CMK (cell line): Measurements from ENCODE around the gene TTLL7.
"Not testable (repeated sequence)": the region's sequence is repeated elsewhere in the genome, so short reads cannot be mapped to it uniquely, and the experiment has no call there.

Experiments used
- DNase-seq: peaks from one replicate; pipeline ENCODE4 v3.0.0-alpha.2; 2010; ENCODE audit warnings: low read depth

TTLL7 gene

GRCh38 chr1:83995649-83996048 lies 3.3 kb downstream of the TTLL7 start:
- DNase-seq, result no peak

DNA sequence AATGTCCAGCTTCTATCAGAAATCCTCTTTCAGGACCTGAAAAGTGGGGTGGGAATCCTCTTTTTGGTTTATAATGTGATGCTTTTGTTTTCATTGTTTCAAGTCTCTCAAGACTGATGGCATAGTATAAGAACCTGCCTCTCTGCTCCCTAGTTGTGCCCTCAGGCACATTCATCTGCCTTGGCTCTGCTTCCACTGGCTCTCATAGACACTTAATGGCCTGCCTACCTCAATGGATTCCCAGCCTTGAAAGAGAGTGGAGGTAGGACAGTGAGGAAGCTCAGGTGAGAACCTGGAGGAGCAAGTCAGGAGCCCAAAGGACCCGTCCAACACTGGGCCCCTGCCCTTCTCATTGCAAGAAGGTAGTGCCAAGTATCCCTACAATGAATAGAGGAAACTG lies 4.8 kb downstream of the TTLL7 start:
- no peak for DNase-seq

DNA sequence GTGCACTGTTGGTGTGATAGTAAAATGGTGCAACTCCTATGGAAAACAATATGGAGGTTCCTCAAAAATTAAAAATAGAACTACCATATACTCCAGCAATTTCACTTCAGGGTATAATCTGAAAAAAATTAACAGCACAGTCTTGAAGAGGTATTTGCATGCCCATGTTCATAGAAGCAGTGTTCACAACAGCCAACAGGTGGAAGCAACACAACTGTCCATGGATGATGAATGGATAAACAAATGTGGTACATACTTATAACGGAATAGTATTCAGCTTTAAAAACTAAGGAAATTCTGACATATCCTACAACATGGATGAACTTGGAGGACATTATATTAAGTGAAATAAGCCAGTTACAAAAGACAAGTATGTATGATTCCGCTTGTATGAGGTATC lies 8.2 kb downstream of the TTLL7 start:
- DNase-seq, result no peak

DNA sequence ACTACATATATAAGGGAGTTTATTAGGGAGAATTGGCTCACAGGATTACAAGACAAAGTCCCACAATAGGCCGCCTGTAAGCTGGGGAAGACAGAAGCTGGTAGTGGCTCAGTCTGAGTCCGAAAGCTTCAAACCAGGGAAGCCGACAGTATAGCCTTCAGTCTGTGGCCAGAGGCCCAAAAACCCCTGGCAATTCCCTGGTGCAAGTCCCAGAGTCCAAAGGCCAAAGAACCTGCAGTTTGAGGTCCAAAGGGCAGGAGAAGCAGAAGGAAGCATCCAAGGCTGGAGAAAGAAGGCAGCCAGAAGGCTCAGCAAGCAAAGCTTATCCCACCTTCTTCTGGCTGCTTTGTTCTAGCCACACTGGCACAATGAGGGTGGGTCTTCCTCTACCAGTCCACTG lies 13.9 kb downstream of the TTLL7 start:
- no peak for DNase-seq

- DNase-seq, result not testable (repeated sequence)
These were observed 15.0 kb downstream of the TTLL7 start for GRCh38 chr1:83983918-83984317.

GRCh38 chr1:83978056-83978455 lies 20.9 kb downstream of the TTLL7 start:
- no peak for DNase-seq

- no peak for DNase-seq
These were observed 22.0 kb downstream of the TTLL7 start for GRCh38 chr1:83976920-83977319.

DNA sequence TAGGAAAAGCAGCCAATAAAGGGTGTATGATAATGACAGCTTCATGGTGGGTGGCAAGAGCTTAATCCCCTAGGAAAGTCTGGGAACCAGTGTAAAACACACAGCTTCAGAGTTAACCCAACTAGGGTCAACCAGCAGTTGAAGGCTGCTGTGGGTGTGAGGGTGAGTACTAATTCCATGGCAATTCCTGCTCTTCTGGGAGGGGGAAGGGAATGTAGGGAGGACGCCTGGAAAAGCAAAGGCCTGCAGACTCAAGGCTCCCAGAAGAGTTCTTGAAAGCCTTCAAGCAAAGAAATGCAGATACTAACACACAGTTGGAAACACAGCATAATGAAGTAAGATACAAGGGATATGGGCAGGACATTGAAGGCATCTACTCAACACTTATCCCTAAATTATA lies 28.1 kb downstream of the TTLL7 start:
- DNase-seq, result no peak

GRCh38 chr1:83970114-83970513 lies 28.8 kb downstream of the TTLL7 start:
- DNase-seq, result no peak

DNA sequence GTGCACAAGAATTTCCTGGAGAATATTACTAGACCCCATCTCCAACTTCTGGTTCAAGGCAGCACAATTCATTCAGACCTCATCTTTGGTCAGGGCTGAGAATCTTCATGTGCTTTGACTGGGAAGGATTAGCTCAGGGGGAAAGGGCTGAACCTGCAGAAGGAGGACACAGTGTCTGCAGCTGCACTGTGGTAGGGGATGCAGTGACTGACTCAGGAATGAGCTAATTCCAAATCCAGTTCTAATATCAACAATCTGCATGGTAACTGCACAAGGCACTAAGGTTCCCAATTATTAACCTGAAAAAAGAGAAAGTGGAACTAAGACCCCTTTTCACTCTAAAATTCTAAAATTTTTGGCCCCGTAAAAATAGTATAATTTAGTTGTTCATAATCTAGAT lies 31.6 kb downstream of the TTLL7 start:
- no peak for DNase-seq

- DNase-seq, result no peak
These were observed 34.8 kb downstream of the TTLL7 start for GRCh38 chr1:83964153-83964552.

DNA sequence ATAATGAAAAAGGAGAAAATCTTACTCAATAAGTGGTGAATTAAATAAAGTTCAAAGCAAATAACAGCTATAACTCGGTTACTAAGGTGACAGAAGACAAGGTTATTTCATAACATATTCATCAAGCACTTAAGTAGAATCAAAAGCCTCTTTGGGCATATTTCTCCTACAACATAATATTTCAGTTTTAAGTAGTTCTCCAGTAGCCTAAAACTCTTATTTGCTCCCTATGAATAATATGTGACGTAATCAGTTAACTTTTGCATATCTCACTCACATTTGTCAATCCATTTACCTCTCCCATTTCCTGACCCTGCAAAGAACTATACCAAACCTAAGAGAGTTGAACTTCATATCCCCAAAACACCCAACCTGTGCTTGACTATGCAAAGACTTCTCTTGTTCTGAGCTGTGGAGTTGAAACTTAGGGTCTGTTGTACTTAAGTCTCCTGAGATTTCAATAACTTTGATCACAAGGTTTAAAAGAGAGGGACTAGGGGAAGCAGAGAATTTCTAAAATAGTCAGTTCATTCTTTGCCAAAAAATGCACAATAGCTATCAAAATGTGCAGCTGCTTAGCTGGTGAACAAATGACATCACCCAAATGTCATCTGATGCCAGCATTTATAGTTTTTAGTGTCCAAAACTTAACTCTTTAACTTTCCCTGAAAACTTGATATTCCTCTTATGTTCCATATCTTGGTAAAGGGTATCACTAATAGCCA lies 37.2 kb downstream of the TTLL7 start:
- no peak for DNase-seq

- no peak for DNase-seq
These were observed 38.2 kb downstream of the TTLL7 start for GRCh38 chr1:83960669-83961277.

DNA sequence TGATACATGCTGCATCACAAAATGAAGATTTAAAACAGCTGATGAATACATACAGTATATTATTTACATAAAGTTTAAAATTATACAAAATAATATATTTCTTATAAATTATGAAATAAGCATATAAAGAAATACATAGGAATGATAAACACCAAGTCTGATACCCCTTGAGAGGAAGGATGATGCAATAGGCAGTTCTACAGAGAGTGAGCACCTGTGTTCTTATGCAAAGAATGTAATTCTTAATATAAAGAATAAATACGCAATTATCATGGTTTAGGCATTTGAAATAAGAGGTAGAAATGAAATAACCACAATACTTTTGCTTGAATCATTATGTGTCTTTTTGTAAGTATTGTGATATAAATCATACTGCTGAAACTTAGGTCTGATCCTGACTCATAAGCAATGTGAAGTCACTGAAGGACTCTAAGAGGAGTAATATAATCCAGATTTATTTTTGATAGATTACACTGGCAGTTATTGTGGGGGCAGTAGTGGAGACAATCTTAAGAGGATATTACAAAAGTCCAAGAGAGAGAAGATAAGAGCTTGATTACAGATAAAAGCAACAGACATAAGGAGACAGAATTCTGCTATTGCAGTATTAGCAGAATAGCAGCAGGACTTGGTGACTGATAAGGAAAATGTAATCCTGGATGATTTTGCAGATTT lies 39.0 kb downstream of the TTLL7 start:
- no peak for DNase-seq

GRCh38 chr1:83958704-83959103 lies 40.2 kb downstream of the TTLL7 start:
- no peak for DNase-seq

GRCh38 chr1:83954166-83954823 lies 44.6 kb downstream of the TTLL7 start:
- DNase-seq, result no peak

GRCh38 chr1:83950106-83950661 lies 48.7 kb downstream of the TTLL7 start:
- DNase-seq, result no peak

- no peak for DNase-seq
These were observed 56.0 kb downstream of the TTLL7 start for GRCh38 chr1:83942914-83943313.

- no peak for DNase-seq
These were observed 64.4 kb downstream of the TTLL7 start for GRCh38 chr1:83934550-83934949.

GRCh38 chr1:83932693-83933092 lies 66.2 kb downstream of the TTLL7 start:
- no peak for DNase-seq

GRCh38 chr1:83932281-83932680 lies 66.7 kb downstream of the TTLL7 start:
- no peak for DNase-seq

- DNase-seq, result no peak
These were observed 67.2 kb downstream of the TTLL7 start for GRCh38 chr1:83931658-83932253.
